Suprapubic skin (tissue), 3 donors: ENCODE results near the gene FCAMR.

Experiments
- POLR2AphosphoS5 ChIP-seq, 3 donors: sonication (generic); formaldehyde crosslinking; IDR thresholded peaks; one replicate each; pipeline ENCODE4 v1.6.1; 2017; ENCODE audit warnings: antibody characterized with exemption in 3 of 3
- TF ChIP-seq, protein P1 (sequence below), 2 donors: fragments of 200-600 bp in 1 of 2; fragments of 450-650 bp in 1 of 2; sonication (generic) in 1 of 2; IDR thresholded peaks; one replicate each; pipeline ENCODE4 v1.5.1; 2016 to 2019; ENCODE audit warnings: antibody characterized with exemption in 2 of 2, mild to moderate bottlenecking in 1 of 2, moderate library complexity in 1 of 2

DNA sequence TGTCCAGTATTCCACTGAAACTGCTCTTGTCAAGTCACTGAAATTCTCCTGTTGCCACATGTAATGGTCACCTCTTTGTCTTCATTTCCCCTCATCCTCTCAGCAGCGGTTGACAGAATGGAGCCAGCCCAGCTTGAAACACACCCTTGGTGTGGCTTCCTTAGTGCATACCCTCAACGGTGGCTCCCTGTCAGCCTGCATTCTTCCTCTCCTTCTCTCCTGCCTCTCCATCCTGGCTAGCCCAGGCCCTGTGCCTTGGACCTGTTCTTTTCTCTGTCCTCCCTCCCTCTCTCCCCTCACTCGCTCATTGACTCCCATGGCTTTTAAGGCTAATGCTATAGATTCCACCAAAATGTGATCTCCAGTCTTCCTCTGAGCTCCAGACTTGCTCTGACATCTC is 52.2 kb downstream of the FCAMR start:
- no peak for TF ChIP-seq POLR2AphosphoS5 (IDR thresholded peaks at IDR 0.05)
- TF ChIP-seq, protein P1, sequence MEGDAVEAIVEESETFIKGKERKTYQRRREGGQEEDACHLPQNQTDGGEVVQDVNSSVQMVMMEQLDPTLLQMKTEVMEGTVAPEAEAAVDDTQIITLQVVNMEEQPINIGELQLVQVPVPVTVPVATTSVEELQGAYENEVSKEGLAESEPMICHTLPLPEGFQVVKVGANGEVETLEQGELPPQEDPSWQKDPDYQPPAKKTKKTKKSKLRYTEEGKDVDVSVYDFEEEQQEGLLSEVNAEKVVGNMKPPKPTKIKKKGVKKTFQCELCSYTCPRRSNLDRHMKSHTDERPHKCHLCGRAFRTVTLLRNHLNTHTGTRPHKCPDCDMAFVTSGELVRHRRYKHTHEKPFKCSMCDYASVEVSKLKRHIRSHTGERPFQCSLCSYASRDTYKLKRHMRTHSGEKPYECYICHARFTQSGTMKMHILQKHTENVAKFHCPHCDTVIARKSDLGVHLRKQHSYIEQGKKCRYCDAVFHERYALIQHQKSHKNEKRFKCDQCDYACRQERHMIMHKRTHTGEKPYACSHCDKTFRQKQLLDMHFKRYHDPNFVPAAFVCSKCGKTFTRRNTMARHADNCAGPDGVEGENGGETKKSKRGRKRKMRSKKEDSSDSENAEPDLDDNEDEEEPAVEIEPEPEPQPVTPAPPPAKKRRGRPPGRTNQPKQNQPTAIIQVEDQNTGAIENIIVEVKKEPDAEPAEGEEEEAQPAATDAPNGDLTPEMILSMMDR (IDR thresholded peaks at IDR 0.05): no peak
